Skin epidermis (tissue), 12 donors: ENCODE measurements around the gene SLC35E2B.
"Not testable (repeated sequence)": the region's sequence is repeated elsewhere in the genome, so short reads cannot be mapped to it uniquely, and the experiment has no call there.

Experiments used
- H3K27ac ChIP-seq, 21 experiments: fragments of 200-600 bp; sonication (generic) in 11 of 21; one replicate each; pipeline ENCODE4 v1.5.0; 2020; ENCODE audit warnings: mild to moderate bottlenecking in 3 of 21, inconsistent platforms in 2 of 21, moderate library complexity in 2 of 21
- H3K4me3 ChIP-seq, 7 experiments: fragments of 200-600 bp; sonication (generic) in 2 of 7; one replicate each; pipeline ENCODE4 v1.5.0; 2020; ENCODE audit warnings: inconsistent platforms in 2 of 7, mild to moderate bottlenecking in 2 of 7, moderate library complexity in 1 of 7

SLC35E2B gene

DNA sequence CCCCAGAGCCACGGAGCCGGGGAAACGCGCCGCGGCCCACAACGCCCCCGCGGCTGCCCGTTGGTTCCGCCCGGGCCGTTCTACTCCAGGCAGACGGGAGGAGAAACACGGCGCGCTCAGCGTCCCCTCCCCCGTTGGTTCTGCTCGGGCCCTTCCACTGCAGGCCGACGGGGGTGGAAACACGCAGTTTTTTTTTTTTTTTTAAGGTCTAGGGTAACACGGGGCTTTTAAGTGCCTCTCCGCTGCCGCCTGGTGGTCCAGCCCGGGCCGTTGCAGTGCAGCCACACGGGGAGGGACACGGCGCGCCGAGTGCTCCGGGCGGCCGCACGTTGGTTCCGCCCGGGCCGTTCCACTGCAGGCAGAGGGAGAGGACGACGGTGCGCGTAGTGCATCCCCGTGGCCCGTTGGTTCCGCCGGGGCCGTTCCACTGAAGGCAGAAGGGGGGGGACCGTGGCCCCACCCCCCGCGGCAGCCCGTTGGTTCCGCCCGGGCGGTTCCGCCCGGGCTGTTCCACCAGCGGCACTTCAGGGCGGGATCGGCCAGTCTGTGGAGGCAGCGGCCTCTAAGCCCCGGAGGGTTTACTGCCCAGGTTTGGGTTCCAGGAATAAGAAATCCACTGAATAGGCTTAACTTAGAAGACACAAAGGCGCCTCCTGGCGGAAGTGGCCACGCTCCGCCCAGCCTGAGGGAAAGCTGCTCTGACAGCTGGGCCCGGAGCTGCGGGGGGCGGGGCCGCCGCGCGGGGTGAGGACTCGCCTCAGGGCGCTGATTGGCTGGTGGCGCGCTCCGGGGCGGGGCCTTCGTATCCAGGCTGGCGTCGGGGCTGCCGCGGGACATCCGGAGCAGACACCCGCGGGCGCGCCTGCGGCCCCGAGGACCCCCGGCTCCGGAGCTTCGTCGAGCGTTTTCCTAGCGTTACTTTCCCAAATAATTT is at the start of gene SLC35E2B:
Gene SLC35E2B (minus strand): TSS at position 82 of the 934 bp plus-strand sequence. CDS start 16,096 bp downstream, outside the sequence.
- peak within 1 kb of the TSS; percentile 50 to 87 (median 60) for H3K4me3 ChIP-seq
- H3K27ac ChIP-seq = peak within 1 kb of the TSS; percentile 77 to 98 (median 95)

GRCh38 chr1:1741013-1741412 is 48.4 kb upstream of the SLC35E2B start:
- H3K27ac ChIP-seq = peak overlapping the region in 4 of 21 experiments; percentile 9 to 63 (median 52)
- H3K4me3 ChIP-seq = not testable (repeated sequence)

DNA sequence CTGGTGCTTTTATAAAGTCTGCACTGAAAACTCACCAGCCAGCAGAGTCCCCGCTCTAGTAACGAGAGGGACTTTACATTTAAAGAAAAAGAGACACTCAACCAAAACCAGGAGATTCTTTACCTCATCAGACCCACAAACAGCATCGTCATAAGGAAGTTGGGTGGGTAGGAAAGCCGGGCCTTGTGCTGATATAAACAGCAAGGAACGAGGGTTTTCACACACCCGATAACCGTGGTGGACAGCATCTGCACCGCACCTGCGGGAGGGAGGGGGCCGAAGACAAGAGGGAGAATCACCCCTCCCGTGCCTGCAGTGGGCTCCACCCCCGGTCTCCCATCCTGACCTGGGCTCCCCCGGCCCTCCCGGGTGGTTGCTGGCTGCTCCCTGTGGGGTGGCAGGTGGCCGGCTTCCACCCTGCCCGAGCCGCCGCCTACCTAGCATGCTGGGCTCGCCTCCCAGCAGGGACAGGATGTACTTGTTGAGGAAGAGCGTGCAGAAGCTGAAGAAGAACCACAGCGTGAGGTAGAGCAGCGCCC is 46.3 kb upstream of the SLC35E2B start:
- not testable (repeated sequence) for H3K27ac ChIP-seq, H3K4me3 ChIP-seq

GRCh38 chr1:1737675-1738590 is 45.3 kb upstream of the SLC35E2B start:
- not testable (repeated sequence) for H3K27ac ChIP-seq, H3K4me3 ChIP-seq

GRCh38 chr1:1732381-1732780 is 39.8 kb upstream of the SLC35E2B start:
- Histone ChIP-seq H3K27ac (no peak overlapping the region), H3K4me3 (no peak overlapping the region)

DNA sequence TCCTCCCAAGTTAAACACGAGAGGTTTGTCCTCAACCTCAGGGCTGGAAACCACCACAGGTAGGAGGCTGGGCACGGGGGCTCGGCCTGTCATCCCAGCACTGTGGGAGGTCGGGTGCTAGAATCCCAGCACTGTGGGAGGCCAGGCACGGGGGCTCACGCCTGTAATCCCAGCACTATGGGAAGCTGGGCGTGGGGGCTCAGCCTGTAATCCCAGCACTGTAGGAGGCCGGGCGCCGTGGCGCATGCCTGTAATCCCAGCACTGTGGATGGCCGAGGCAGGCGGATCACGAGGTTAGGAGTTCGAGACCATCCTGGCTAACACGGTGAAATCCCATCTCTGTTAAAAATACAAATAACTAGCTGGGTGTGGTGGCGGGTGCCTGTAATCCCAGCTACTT is 38.3 kb upstream of the SLC35E2B start:
- Histone ChIP-seq H3K4me3 (no peak overlapping the region), H3K27ac (no peak overlapping the region)

- not testable (repeated sequence) for H3K27ac ChIP-seq, H3K4me3 ChIP-seq
Measured at GRCh38 chr1:1730230-1730629, 37.6 kb upstream of the SLC35E2B start.

DNA sequence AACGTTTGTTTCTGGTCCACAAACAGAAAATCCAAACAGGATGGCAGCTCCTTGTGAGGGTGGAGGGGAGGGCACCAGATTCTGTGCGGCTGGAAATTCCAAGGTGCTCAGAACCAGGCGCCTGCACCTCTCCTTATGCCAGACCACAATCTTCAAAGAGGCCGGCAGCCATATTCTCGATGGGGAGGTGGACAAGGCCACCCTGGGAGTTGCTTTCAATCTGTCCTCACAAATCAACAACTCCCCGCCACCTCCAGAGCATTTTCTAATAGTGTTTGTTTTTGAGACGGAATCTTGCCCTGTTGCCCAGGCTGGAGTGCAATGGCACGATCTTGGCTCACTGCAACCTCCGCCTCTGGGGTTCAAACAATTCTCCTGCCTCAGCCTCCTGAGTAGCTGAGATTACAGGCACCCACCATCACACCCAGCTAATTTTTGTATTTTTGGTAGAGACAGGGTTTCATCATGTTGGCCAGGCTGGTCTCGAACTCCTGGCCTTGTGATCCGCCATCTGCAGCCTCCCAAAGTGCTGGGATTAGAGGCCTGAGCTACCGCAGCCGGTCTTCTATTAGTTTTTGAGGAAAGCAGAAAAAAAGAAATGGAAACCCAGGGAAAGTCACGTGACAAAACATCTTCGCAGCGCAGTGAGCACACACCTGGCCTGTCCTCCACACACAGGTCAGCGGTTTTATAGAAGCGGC is 36.7 kb upstream of the SLC35E2B start:
- H3K27ac ChIP-seq = peak overlapping the region in 18 of 21 experiments; percentile 9 to 85 (median 54)
- not testable (repeated sequence) for H3K4me3 ChIP-seq

GRCh38 chr1:1728308-1729005 is 35.9 kb upstream of the SLC35E2B start:
- H3K27ac ChIP-seq = peak overlapping the region in 15 of 21 experiments; percentile 7 to 85 (median 56)
- not testable (repeated sequence) for H3K4me3 ChIP-seq

DNA sequence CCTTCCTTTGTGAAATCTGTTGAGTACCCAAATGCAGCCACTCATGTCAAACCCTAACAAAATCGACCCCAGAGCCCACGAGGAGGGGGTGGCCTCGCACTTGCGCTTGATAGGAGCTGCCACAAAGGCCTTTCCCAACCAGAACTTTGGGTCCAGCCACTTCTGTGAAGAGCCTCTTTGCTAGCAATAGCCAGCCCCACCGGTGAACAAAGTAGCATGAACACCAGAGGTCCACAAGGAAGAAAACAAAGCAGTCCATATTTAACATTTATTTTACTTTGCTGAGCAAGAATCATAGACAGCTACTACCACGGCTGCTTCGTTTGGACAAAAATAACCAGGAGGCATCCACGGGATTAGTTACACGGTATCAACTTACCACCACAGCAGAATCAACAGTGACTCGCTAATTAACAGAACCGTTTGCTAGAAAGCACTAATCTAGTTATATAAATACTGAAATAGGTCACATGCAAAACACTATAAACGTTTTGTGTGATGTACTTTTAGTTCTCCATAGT is 34.6 kb upstream of the SLC35E2B start:
- H3K27ac ChIP-seq = peak overlapping the region in 6 of 21 experiments; percentile 4 to 46 (median 30)
- not testable (repeated sequence) for H3K4me3 ChIP-seq

DNA sequence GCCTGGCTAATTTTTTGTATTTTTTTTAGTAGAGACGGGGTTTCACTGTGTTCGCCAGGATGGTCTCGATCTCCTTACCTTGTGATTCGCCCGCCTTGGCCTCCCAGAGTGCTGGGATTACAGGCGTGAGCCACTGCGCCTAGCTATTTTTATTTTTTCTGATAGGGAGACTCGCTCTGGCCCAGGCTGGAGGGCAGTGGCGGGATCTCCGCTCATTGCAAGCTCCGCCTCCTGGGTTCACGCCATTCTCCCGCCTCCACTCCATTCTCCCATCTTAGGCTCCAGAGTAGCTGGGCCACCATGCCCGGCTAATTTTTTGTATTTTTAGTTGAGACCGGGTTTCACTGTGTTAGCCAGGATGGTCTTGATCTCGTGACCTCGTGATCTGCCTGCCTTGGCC is 33.5 kb upstream of the SLC35E2B start:
- not testable (repeated sequence) for H3K4me3 ChIP-seq
- peak overlapping the region in 1 of 21 experiments; percentile 26 for H3K27ac ChIP-seq

- Histone ChIP-seq H3K4me3 (peak within 1 kb of the TSS; percentile 52 to 69 (median 58)), H3K27ac (peak within 1 kb of the TSS; percentile 39 to 93 (median 84))
Measured at GRCh38 chr1:1724035-1724864, 31.7 kb upstream of the SLC35E2B start, which contains the start of gene CDK11A. TSS of gene CDK11A (minus strand) at chr1:1724357. CDS start at chr1:1722818, 1,539 bp downstream.

GRCh38 chr1:1721201-1721600 is 28.6 kb upstream of the SLC35E2B start:
- Histone ChIP-seq H3K27ac (no peak overlapping the region), H3K4me3 (no peak overlapping the region)

GRCh38 chr1:1715109-1715883 is 22.7 kb upstream of the SLC35E2B start:
- not testable (repeated sequence) for H3K27ac ChIP-seq, H3K4me3 ChIP-seq

DNA sequence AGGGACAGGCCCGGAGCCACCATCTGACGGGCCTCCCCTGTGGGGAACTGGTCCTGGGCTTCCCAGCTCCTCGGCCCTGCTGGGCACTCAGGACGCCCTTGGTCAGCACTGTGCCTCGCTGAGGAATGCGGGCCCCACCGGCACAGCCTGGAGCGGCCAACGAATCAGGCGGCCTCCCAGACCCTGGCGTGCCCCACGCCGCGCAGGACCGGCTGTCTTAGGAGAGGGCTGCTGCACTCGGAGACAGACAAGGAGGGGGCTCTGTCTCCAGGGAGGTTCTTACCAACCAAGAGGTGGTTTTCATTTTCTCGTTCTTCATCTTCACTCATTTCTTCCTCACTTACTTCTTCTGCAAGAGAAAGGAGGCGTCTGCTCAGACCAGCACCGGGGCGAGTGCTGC is 15.3 kb upstream of the SLC35E2B start:
- H3K4me3 ChIP-seq, H3K27ac ChIP-seq: not testable (repeated sequence)

- not testable (repeated sequence) for H3K4me3 ChIP-seq, H3K27ac ChIP-seq
Measured at GRCh38 chr1:1707241-1707640, 14.6 kb upstream of the SLC35E2B start.

- not testable (repeated sequence) for H3K4me3 ChIP-seq, H3K27ac ChIP-seq
Measured at GRCh38 chr1:1705623-1706022, 13.0 kb upstream of the SLC35E2B start.
